Thyroid gland (tissue), 4 donors: ENCODE data around the gene GDPD4. TPM values are rescaled to one million over a fixed set of nuclear protein-coding genes. Genes with fewer than 3 reads are reported as not detected.

Experiments
- DNase-seq, 2 donors: peaks; one replicate each; pipeline ENCODE4 v3.0.0-alpha.2; 2019
- H3K27ac ChIP-seq, 3 donors: fragments of 200-600 bp; sonication (generic); 1 replicate in 2 of 3; 2 replicates in 1 of 3; pipeline ENCODE4 v1.5.1; 2016 to 2019; ENCODE audit warnings: mild to moderate bottlenecking in 1 of 3, moderate library complexity in 1 of 3
- H3K27me3 ChIP-seq: fragments of 200-600 bp; sonication (generic); one replicate; pipeline ENCODE4 v1.5.1; 2019
- H3K36me3 ChIP-seq, 2 donors: fragments of 200-600 bp; sonication (generic); one replicate each; pipeline ENCODE4 v1.5.1; 2016 to 2019
- H3K4me1 ChIP-seq, 2 donors: fragments of 200-600 bp; sonication (generic); one replicate each; pipeline ENCODE4 v1.5.1; 2017 to 2019
- H3K4me3 ChIP-seq, 3 donors: fragments of 200-600 bp; sonication (generic); replicated peaks in 1 of 3; 1 replicate in 2 of 3; 2 replicates in 1 of 3; pipeline ENCODE4 v1.5.1; 2016; ENCODE audit warnings: mild to moderate bottlenecking in 1 of 3
- H3K9me3 ChIP-seq: fragments of 200-600 bp; sonication (generic); one replicate; pipeline ENCODE4 v1.5.1; 2017
- CTCF ChIP-seq, 6 experiments: fragments of 200-600 bp in 3 of 6; fragments of 450-650 bp in 3 of 6; sonication (generic) in 3 of 6; IDR thresholded peaks; one replicate each; pipeline ENCODE4 v1.5.1; 2016 to 2019; ENCODE audit warnings: antibody characterized with exemption in 6 of 6, mild to moderate bottlenecking in 2 of 6, inconsistent platforms in 1 of 6, moderate library complexity in 1 of 6
- POLR2A ChIP-seq, 2 donors: fragments of 450-650 bp; IDR thresholded peaks; one replicate each; pipeline ENCODE4 v1.6.1; 2017; ENCODE audit warnings: antibody characterized with exemption in 2 of 2, mild to moderate bottlenecking in 2 of 2, moderate library complexity in 1 of 2
- WGBS, 2 donors: methylation state at CpG; one replicate each; pipeline ENCODE4 v1.1.5; 2017; 5-methylcytosine and 5-hydroxymethylcytosine counted together
- intact Hi-C: fragments of 100-400 bp; cut with DNase I; formaldehyde crosslinking; loops from one replicate; pipeline ENCODE4 v1.15.1; 2023
- total RNA-seq, 4 donors: library from RNA; depleted of rRNA; stranded (reverse); fragments of >200 nt; gene quantifications; one replicate each; pipeline ENCODE4 v1.2.3, GENCODE V29; 2016

GDPD4 gene
- total RNA-seq, 4 donors from 2014 or later = 3.6 TPM; not detected in 3

DNA sequence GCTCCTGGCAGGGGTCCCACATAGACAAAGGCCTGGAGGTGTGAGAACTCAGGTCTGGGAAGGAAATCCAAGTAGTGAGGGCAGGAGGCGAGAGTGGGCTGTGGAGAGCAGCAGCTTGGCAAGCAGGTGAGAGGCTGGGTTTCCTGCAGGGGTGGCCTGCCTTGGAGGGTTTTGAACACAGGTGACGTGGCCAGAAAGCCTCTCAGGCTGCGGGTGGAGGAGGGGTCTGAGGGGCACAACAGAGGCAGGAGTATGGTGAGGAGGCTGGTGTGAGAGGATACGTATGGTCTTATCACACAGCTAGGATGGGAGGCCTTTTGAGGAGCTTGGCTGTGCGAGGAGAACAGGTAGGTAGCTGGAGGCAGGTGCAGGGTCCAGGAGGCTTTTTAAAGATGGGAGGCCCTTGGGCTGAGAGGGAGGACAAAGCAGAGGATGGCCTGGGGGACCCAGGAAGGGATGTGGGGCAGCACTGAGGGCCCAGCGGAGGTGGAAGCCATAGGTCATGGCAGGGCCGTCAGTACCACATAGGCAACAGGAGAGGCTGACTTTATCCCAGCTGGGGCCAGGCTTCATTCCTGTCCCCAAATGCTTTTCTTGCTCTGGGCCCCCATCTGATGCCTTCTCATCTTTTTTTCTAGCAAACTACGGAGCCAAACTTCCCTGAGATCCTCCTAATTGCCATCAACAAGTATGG lies 89.0 kb downstream of the GDPD4 start:
- no peaks in the 10 kb centered on the region for H3K36me3 ChIP-seq
- no peaks in the 10 kb centered on the region for H3K4me1 ChIP-seq
- H3K27me3 ChIP-seq = no peaks in the 10 kb centered on the region
- TF ChIP-seq POLR2A (IDR thresholded peaks at IDR 0.05) (no peak), CTCF (IDR thresholded peaks at IDR 0.05) (no peak)
- H3K4me3 ChIP-seq = no peak overlapping the region
- WGBS, 2 donors = 90 to 96% methylated on average over 8 of the region's 8 CpGs
- intact Hi-C loops = no loop called here
- DNase-seq = no peak
- H3K27ac ChIP-seq = no peak overlapping the region
- no peaks in the 10 kb centered on the region for H3K9me3 ChIP-seq

DNA sequence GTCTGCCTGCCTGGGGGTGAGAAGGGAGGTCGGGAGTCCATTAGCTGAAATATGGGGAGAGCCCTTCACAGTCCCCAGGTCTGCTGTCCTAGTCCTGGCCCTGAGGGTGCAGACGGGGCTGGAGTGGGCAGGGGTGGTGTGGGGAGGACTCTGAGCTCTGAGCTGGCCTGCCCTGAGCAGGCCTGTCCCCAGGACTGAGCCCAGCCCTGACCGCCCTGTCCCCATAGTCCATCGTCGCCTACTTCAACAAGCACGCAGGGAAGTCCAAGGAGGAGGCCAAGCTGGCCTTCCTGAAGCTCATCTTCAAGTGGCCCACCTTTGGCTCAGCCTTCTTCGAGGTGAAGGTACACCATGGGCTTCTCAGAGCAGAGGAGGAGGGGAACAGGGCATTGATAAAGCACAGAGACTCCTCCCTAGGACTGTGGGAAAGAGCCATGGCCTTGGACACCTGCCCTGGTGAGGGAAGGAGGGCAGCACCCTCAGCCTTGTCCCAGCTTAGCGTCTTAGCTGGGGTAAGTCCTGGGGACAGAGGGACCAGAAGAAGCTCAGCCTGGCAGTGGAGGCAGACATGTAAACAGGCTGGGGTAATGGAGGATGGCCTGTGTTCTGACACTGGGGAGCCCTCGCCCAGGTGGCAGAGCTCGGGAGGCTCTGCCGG lies 89.8 kb downstream of the GDPD4 start:
- H3K9me3 ChIP-seq = no peaks in the 10 kb centered on the region
- 85 to 89% methylated on average over 9 to 11 of the region's 11 CpGs for WGBS, 2 donors
- H3K4me3 ChIP-seq = no peak overlapping the region
- no peaks in the 10 kb centered on the region for H3K4me1 ChIP-seq
- no peak for DNase-seq
- no peaks in the 10 kb centered on the region for H3K36me3 ChIP-seq
- no peaks in the 10 kb centered on the region for H3K27me3 ChIP-seq
- TF ChIP-seq POLR2A (IDR thresholded peaks at IDR 0.05) (no peak), CTCF (IDR thresholded peaks at IDR 0.05) (no peak)
- H3K27ac ChIP-seq = no peak overlapping the region
- intact Hi-C loops = no loop called here

- no peaks in the 10 kb centered on the region for H3K9me3 ChIP-seq
- H3K27me3 ChIP-seq = no peaks in the 10 kb centered on the region
- no peak for DNase-seq
- WGBS, 2 donors = 95 to 96% methylated on average over 9 to 12 of the region's 14 CpGs
- no peak overlapping the region for H3K4me3 ChIP-seq
- H3K4me1 ChIP-seq = no peaks in the 10 kb centered on the region
- TF ChIP-seq POLR2A (IDR thresholded peaks at IDR 0.05) (no peak), CTCF (IDR thresholded peaks at IDR 0.05) (no peak)
- no peak overlapping the region for H3K27ac ChIP-seq
- intact Hi-C loops = no loop called here
- no peaks in the 10 kb centered on the region for H3K36me3 ChIP-seq
These were observed 90.4 kb downstream of the GDPD4 start for GRCh38 chr11:77211040-77211451.

GRCh38 chr11:77209663-77210062 lies 91.8 kb downstream of the GDPD4 start:
- no peak for TF ChIP-seq CTCF (IDR thresholded peaks at IDR 0.05)
- no peak for TF ChIP-seq POLR2A (IDR thresholded peaks at IDR 0.05)
- Histone ChIP-seq H3K27me3 (no peaks in the 10 kb centered on the region), H3K4me3 (no peak overlapping the region), H3K27ac (no peak overlapping the region), H3K4me1 (no peaks in the 10 kb centered on the region), H3K9me3 (no peaks in the 10 kb centered on the region), H3K36me3 (no peaks in the 10 kb centered on the region)
- intact Hi-C loops = no loop called here
- DNase-seq = no peak
- 74 to 85% methylated on average over 4 of the region's 4 CpGs for WGBS, 2 donors

DNA sequence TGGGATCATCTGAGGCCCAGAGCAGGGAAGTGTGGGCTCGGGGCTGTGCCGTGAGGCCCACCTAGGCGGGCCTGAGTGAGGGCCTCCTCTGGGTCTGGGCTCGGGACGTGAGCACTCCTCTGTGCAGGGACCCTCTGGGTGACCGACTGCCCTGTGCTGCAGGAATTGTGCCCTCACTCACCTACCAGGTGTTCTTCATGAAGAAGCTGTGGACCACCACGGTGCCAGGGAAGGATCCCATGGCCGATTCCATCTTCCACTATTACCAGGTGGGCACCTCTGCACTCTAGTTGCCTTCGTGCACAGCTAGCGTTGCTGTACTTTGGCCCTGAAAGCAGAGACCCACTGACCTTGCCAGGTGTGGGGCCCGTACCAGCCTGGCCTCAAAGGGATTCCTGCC lies 93.0 kb downstream of the GDPD4 start:
- no peak overlapping the region for H3K4me3 ChIP-seq
- TF ChIP-seq POLR2A (IDR thresholded peaks at IDR 0.05) = no peak
- no peak for TF ChIP-seq CTCF (IDR thresholded peaks at IDR 0.05)
- H3K36me3 ChIP-seq = no peaks in the 10 kb centered on the region
- H3K27me3 ChIP-seq = no peaks in the 10 kb centered on the region
- no peaks in the 10 kb centered on the region for H3K4me1 ChIP-seq
- 78 to 90% methylated on average over 10 to 11 of the region's 11 CpGs for WGBS, 2 donors
- intact Hi-C loops = no loop called here
- no peaks in the 10 kb centered on the region for H3K9me3 ChIP-seq
- no peak for DNase-seq
- no peak overlapping the region for H3K27ac ChIP-seq
